HG03159 (cell line): ENCODE measurements around the gene MRM2.

Experiments used
- ATAC-seq: cut with Tn5 transposase; IDR thresholded peaks from one replicate; pipeline ENCODE4 v1.9.1; 2021; ENCODE audit warnings: mild to moderate bottlenecking, moderate library complexity; ENCODE audit not compliant: unreplicated experiment

Gene MRM2

DNA sequence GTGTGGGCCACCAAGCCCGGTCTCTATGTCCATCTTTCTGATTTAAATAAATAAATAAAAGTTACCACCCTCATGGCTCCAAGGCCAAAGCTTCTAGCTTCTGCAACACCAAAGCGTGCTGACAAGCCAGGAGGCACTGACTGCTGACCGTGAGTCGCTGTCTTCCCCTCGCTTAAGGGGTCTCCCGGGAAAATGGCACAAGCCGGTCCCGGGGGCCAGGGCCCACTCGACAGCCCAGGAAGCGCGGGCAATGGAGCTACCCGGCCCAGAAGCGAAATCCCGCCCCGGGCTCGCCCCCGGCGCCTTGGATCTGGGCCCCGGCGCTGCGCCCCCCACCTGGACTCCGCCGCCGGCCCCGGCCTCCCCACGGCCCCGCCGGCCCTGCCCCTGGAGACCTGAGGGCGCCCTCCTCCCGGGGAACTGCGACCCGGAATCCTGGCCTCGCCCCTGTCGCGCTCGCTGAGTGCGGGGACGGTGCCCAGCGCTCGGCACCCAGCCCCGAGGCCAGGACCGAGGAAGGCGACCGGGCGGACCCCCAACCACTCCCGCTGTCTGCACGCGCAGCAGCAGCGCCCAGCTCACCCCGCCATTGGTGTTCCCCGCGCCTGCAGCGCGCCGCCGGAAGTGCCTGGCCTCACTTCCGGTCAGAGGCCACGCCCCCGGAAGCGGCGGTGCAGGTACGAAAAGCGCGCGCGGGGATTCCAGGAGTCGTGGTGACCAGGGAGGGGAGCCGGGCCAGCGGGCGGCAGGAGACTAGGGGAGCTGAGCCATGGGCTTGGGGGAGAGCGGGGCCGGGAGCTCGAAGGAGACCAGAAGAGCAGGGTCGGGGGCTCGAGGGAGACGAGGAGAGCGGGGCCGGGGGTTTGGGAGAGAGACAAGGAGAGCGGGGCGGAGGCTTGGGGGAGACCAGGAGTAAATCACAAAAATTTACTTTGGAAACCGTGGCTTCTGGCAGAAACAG, at the start of gene MRM2, which contains the start of gene NUDT1:
Gene MRM2 (minus strand): TSS at position 626 of the 961 bp plus-strand sequence. CDS start 36 bp downstream, at position 590.
Gene NUDT1 (plus strand): TSS at position 647 of the 961 bp plus-strand sequence. CDS start 2,349 bp downstream, outside the sequence.
- ATAC-seq: peak; percentile 63

DNA sequence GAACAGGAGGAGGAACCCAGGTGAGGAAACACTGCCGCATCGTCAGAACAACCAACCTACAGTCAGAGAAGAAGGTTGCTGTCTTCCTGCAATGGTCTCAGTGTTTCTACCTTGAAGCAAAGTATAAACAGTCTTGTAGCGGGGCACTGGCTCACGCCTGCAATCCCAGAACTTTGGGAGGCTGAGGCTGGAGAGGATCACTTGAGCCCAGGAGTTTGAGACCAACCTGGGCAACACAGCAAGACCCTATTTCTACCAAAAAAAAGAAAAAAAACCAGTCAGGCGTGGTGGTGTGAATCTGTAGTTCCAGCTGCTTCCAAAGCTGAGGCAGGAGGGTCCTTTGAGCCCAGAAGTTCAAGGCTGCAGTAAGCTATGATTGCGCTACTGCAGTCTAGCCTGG, 48.9 kb upstream of the MRM2 start:
- ATAC-seq: no peak

DNA sequence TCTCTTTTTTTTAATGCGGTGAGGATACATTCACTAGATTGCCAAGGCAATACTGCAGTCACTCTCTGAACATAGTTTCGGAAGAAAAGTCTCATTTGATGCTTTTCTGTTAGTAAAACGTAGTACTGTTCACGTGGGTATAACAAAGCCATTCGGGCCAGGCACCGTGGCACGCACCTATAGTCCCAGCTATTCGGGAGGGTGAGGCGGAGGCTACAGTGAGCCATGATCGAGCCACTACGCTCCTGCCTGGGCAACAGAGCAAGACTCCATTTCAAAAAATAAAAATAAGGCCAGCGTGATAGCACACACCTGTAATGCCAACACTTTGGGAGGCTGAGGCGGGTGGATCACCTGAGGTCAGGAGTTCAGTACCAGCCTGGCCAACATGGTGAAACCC, 47.6 kb upstream of the MRM2 start:
- no peak for ATAC-seq

DNA sequence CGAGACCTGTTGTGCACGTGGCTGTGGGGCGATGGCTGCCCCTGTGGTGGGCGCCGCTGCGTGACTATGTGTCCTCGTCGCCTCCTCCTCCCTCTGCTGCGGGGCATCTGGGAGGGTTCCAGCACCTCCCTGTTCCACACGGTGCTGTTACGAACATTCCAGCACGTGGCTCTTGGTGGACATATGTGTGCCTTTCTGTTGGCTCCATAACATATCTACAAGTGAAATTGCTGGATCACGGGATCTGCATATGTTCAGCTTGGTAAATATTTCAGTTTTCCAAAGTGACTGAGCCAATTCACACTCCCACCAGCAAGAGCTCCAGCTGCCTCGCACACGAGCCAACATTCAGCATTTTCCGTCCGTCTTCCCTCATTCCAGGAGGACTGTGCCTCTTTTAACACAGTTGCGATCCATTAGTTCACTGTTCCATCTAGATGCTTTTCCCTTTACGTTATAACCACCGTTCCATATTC, 47.1 kb upstream of the MRM2 start:
- no peak for ATAC-seq

DNA sequence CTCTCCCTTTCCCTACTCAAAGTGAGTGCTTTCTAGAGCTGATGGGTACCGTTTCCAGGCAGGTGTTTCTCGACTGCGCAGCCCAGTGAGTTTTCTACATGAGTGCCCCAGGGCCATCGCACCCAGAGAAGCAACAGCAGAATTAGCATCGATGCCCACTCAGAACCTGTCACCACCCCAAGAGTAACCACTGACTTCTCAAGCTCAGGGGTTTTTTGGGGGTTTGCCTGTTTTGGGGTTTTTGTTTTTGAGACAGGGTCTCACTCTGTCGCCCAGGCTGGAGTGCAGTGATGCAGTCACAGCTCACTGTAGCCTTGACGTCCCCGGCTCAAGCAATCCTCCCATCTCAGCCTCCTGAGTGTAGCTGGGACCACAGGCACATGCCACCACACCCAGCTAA, 46.5 kb upstream of the MRM2 start:
- peak; percentile 56 for ATAC-seq

DNA sequence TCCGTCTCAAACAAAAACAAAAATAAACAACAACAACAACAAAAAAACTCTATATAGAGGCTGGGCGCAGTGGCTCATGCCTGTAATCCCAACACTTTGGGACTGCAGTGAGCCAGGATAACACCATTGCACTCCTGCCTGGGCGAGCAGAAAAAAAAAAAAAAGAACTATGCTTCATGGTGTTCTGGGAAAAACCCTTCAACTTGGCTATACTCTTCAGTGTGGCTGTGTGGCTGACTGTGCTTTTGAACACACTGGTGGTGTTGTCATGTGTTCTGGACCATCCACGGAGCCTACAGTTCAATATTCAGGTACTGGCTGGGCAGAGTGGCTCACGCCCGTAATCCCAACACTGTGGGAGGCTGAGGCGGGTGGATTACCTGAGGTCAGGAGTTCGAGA, 45.7 kb upstream of the MRM2 start:
- no peak for ATAC-seq

DNA sequence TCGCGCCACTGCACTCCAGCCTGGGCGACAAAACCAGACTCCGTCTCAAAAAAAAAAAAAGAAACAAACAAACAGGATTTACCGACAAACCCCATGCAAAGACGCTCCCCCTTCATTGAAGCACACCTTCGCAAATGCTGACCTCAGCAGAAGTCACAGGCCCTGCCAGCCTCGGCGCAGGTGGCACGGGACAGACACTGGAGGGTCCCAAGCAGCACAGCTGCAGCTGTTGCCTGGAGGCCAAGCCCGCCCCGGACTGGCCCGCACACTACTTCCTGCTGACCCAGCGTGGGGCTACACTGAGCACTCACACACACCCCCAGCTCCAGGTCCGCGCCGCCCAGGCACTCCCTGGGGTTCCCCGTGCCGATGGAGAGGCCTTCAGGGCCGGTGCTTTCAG, 41.1 kb upstream of the MRM2 start:
- no peak for ATAC-seq

DNA sequence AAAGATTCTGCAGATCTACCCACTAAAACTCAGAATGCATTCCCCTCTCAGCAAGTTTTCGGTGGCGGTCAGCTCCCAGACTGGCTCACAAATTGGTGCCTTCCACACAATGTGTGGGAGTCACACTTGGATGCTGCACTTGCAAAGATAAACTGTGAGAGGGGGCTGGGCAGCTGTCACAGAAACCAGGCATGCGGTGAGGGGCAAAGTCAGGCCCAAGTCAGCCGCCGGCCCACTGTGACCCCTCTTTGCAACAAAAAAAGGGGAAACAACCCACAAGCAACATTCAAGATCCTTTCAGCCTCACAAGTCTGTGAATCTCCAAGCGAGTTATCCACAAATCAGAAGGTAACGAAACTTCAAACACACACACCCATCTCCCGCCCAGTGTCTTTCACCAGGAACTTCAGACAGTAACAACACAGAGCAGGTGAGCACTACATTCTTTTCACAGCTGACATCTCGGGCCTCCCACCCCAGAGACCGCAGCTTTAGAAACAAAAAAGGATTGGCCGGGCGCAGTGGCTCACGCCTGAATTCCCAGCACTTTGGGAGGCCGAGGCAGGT, 40.3 kb upstream of the MRM2 start:
- no peak for ATAC-seq

DNA sequence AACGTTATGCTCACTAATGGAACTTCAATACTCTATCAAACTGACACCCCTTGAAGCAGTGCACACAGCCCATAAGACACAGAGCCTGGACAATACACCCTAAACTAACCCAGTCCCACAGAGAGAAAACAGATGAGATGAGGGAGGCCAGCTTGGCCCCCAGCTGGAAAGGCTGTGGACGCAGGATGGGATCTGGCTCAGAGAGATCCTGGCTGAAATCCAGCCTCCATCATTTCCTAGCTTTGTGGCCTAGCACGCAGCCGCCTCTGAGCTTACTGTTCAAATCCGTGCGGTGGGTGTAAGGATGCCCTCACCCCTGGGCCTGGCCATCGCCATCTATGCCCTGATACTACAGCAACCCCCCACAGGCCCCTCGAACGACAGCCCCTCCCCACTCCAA, 39.5 kb upstream of the MRM2 start:
- ATAC-seq: no peak

DNA sequence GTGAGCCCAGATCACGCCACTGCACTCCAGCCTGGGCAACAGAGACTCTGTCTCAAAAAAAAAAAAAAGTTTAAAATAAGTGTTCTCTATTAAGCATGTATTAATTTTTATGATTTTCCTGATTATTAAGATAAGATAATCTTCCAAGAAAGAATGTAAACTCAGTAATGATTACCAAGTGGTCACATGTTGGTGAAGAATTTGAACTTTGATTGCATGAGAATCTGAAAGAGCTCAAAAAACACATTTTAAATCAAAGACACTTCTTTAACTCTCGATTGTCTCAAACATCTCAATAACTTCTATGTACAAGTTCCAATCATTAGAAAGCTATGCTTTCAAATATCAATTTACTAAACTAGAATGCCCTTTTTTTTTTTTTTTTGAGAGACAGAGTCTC, 38.4 kb upstream of the MRM2 start:
- no peak for ATAC-seq

DNA sequence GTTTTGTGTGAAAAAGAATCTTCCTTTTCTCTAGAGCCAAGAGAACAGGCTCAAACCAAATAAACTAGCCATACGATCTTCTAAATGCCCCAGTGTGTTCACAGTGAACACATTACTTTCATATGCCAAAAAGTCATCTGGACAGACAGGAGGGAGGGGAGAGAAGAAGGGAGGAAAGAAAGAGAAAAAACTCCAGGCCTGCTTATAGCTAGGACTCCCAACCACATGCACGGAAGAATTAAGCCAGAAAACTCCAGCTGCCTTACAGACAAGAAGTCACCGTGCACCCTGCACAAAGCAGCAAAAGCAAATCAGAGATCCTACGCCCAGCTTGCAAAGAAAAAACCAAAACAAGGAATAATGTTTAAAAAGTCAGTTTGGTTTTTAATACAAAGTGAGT, 37.9 kb upstream of the MRM2 start:
- no peak for ATAC-seq

DNA sequence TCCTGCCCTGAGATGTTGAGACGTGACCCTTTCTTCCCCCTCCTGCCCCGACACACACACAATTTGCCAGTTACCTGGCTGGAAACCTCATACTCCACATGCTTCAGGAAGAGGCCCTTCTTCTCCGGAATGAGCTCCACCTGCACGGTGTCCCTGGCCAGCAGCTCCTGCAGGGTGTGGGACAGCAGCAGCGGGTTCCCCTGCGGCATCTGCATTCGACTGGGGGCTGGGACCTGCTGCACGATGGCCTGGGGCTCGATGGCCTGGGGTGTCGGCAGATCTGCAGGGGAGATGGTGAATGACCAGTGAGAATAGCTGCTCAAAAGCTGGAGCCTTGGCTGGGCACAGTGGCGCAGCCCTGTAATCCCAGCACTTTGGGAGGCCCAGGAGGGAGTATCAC, 36.0 kb upstream of the MRM2 start:
- no peak for ATAC-seq

DNA sequence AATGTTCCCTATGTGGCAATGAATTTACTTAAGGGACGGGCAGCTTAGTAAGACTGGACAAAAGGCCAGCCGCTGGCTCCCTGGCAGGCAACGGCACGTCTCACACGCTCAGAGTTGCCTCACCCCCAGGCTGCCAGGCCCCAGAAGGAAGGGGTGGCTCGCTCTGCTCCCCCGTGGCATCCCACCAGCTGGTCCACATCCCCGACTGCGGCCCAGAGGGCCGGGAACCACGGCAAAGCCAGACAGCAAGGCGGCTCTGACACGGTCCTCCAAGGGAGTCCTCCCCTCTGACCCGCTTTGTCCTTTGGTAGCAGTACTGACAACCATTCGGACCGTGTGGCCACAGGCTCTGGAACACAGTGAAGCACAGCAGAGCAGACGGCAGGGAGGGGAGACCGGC, 34.1 kb upstream of the MRM2 start:
- ATAC-seq: no peak

DNA sequence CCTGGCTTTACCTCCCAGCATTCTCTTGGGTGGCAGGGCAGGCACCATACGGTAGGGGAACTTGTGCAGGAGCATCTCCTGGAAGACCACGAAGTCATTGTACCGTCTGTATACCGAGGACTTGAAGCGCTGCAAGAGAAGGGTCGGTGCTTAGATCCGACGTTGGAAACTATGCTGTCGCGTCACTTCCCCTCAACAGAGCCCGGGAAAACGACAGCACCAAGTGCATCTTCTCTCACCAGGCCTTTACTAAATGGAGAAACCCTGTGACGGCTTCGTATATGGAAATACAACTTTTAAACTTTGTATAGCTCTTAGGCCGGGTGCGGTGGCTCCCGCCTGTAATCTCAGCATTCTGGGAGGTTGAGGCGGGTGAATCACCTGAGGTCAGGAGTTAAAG, 33.1 kb upstream of the MRM2 start:
- ATAC-seq: no peak

DNA sequence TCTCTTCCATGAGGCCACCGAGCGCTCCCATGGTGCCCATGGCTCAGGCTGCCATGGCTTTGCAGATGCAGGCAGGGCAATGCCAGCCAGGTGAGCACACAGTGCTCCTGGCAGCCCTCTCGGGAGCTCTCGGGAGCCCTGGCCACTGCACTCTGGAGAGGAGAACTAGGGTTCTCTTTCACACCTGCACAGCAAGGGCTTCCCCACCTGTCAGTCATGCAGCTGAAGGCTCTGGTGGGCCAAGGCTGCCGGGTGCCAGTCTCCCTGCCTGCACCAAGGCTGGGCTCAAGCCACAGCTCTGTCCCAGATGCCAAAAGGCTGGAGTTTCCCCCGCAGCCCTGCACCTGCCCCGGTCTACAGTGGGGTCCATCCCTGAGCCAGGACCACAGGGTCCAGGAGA, 32.7 kb upstream of the MRM2 start:
- no peak for ATAC-seq

DNA sequence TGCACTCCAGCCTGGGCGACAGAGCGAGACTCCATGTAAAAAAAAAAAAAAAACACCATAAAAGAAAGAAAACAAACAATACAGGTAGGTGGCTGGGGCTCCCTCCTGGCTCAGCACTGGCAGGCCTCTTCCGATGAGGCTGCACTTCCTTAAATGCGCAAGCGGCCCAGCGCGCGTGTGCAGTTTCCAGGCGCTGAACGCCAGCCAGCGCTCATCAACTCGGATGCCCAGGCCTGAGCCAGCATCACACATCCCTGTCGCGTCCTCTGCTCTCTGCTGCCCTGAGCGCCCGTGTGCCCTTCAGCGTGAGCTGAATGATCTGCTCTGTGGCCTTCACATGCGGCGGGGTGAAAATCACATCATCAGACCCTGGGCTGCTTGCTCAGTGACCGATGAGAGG, 31.9 kb upstream of the MRM2 start:
- ATAC-seq: no peak

DNA sequence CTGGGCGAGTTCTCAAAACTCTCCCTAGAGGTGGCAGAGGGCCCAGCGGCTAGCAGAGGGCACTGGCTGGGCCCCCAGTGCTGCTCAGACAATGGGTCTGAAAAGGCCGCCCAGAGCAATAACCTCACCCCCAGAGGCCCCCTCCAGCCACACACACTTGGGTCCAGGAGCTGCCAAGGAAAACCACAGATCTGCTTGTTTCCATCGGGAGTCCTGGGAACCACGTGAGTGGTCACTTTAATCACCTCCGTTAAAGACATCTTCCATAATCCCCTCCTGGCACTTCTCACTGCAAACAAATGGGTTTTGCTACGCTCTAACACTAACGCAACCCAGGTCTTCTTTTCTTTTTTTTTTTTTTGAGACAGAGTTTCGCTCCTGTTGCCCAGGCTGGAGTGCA, 30.0 kb upstream of the MRM2 start:
- no peak for ATAC-seq

DNA sequence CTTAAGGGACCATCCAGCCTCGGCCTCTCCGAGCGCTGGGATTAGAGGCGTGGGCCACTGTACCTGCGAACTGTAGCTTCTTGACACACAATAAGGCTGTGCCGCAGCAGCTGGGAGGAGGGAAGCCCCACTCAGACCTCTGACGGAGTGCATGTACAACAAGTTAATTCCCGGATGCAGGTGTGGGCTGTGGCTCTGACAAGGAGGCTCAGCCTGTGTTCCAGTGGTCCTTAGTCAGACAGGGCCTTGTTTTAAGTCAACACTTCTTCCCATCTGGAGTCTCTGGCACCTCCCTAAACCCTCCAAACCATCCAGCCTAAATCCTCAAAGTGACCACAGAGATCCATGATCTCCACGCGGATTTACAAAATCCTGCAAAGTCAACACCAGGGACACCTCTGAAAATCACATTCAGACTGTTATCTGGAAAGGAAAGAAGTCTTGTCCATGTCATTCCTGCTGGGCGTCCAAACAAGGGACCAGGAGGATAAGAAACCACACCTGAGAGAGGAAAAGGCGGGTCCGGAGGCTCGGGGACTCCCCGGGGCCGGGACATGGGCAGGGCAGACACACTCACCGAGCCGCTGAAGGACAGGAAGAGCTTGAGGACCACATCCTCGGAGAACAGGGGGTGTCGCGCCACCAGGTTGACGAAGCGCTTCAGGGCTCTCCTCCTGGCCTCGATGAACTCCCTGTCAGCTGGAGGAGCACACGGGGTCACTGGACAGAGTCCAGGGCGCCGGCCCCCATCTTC, 29.4 kb upstream of the MRM2 start:
- no peak for ATAC-seq

DNA sequence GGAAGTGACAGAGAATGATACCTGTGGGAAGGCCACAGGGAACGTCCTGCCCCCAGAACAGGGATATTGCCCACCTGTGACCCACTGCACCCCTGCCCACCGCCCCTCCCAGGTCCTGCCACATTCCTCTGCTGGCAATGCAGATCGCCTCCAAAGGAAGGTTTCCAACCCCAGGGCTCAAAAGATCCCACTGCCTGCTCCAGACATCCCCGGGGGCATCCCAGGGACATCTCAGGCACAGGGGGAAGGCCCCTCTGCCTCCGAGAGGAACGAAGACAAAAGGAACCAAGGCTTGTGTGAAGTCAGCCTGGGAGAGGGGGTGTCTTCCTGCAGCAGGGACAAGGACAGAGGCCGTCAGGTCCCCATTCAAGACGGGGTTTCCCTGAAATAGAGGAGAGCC, 28.5 kb upstream of the MRM2 start:
- ATAC-seq: no peak

DNA sequence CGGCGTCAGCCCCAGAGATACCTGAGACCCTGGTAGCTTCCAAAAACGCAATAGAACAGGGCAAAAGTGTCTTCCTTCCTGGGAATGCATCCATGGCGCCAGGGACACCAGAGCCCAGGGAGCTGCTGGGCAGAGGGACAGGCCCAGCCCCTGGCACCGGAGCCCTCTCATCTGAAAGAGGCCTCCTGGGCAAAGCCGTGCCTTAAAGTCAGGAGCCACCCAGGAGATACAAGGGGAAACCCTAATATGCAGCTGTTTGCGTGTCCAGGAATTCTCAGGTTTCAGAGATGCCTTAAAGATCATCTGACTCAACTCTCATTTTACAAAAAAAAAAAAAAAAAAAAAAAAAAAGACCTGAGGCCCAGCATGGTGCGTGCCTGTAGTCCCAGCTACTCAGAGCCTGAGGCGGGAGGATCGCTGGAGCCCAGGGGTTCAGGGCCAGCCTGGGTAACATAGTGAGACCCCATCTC, 28.0 kb upstream of the MRM2 start:
- ATAC-seq: no peak
